HepG2 (cell line): ENCODE measurements around the gene TBC1D16. TPM values are rescaled to one million over a fixed set of nuclear protein-coding genes. Genes with fewer than 3 reads are reported as not detected.

Experiments
- HMG20B ChIP-seq: conservative IDR thresholded peaks from 2 replicates; pipeline ENCODE4 v1.6.1; 2016; ENCODE audit warnings: missing genetic modification reagents, missing compliant biosample characterization
- MAFF ChIP-seq: IDR thresholded peaks from 2 replicates; pipeline ENCODE4 v1.6.1; 2011; ENCODE audit warnings: low read depth, low read length, improper control_type of control experiment
- SSRP1 ChIP-seq: IDR thresholded peaks from 2 replicates; pipeline ENCODE4 v1.6.1; 2016; ENCODE audit warnings: control low read depth
- SUZ12 ChIP-seq: fragments of 150-350 bp; IDR thresholded peaks from 2 replicates; pipeline ENCODE4 v1.6.1; 2014; ENCODE audit warnings: low read depth, low read length
- YEATS2 ChIP-seq: sonication (generic); formaldehyde crosslinking; IDR thresholded peaks from 2 replicates; pipeline ENCODE4 v1.4.0; 2020; ENCODE audit warnings: missing genetic modification reagents, borderline replicate concordance
- ZBTB49 ChIP-seq: sonication (generic); formaldehyde crosslinking; IDR thresholded peaks from 2 replicates; pipeline ENCODE4 v1.4.0; 2020; ENCODE audit warnings: missing genetic modification reagents, borderline replicate concordance
- polyA plus RNA-seq, 8 experiments: library from polyadenylated mRNA; depleted of rRNA in 3 of 8; stranded (reverse) in 7 of 8; unstranded in 1 of 8; fragments of >200 nt; fragmentation: Illumina TruSeq in 4 of 8; extraction: Trizol in 4 of 8; gene quantifications; 2 replicates each; pipeline versions ENCODE4 v1.2.1 to v1.2.3, GENCODE V29; 2011 to 2016; ENCODE audit warnings: low read depth in 4 of 8, missing spikeins in 1 of 8, mixed read lengths in 1 of 8; ENCODE audit not compliant: insufficient read depth in 1 of 8
- total RNA-seq, 5 experiments: library from RNA; depleted of rRNA; stranded (reverse); fragments of >200 nt; fragmentation: Illumina TruSeq; extraction: Trizol; gene quantifications; 2 replicates each; pipeline ENCODE4 v1.2.3, GENCODE V29; 2016; ENCODE audit warnings: low read depth in 1 of 5
- TF ChIP-seq, protein P1 (sequence below): sonication (generic); formaldehyde crosslinking; IDR thresholded peaks from 2 replicates; pipeline ENCODE4 v1.5.1; 2020; ENCODE audit warnings: missing genetic modification reagents, mild to moderate bottlenecking, borderline replicate concordance
- TF ChIP-seq, protein P2 (sequence below): sonication (generic); formaldehyde crosslinking; IDR thresholded peaks from 2 replicates; pipeline ENCODE4 v1.5.0; 2020; ENCODE audit warnings: mild to moderate bottlenecking, missing genetic modification reagents
- TF ChIP-seq, protein P3 (sequence below): fragments of 450-650 bp; IDR thresholded peaks from 2 replicates; pipeline ENCODE4 v1.6.1; 2017; ENCODE audit warnings: mild to moderate bottlenecking

TBC1D16 gene
- total and polyA plus RNA-seq, 2 of the 13 experiments (the other 11 are each of a cell fraction or from before 2014, with no cell fraction given), result 14.9 to 24.9 TPM

- TF ChIP-seq ZBTB49 (CRISPR knock-in tag), result no peak
- TF ChIP-seq MAFF, result no peak
- TF ChIP-seq SSRP1 (CRISPR knock-in tag), result no peak
- TF ChIP-seq, protein P1, sequence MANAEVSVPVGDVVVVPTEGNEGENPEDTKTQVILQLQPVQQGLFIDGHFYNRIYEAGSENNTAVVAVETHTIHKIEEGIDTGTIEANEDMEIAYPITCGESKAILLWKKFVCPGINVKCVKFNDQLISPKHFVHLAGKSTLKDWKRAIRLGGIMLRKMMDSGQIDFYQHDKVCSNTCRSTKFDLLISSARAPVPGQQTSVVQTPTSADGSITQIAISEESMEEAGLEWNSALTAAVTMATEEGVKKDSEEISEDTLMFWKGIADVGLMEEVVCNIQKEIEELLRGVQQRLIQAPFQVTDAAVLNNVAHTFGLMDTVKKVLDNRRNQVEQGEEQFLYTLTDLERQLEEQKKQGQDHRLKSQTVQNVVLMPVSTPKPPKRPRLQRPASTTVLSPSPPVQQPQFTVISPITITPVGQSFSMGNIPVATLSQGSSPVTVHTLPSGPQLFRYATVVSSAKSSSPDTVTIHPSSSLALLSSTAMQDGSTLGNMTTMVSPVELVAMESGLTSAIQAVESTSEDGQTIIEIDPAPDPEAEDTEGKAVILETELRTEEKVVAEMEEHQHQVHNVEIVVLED (CRISPR knock-in tag), result peak; percentile 42; the same call in 1 of the 2 replicates
- TF ChIP-seq YEATS2 (CRISPR knock-in tag), result peak; percentile 55; the same call in 1 of the 2 replicates
- TF ChIP-seq HMG20B (CRISPR knock-in tag), result no peak
- TF ChIP-seq, protein P2, sequence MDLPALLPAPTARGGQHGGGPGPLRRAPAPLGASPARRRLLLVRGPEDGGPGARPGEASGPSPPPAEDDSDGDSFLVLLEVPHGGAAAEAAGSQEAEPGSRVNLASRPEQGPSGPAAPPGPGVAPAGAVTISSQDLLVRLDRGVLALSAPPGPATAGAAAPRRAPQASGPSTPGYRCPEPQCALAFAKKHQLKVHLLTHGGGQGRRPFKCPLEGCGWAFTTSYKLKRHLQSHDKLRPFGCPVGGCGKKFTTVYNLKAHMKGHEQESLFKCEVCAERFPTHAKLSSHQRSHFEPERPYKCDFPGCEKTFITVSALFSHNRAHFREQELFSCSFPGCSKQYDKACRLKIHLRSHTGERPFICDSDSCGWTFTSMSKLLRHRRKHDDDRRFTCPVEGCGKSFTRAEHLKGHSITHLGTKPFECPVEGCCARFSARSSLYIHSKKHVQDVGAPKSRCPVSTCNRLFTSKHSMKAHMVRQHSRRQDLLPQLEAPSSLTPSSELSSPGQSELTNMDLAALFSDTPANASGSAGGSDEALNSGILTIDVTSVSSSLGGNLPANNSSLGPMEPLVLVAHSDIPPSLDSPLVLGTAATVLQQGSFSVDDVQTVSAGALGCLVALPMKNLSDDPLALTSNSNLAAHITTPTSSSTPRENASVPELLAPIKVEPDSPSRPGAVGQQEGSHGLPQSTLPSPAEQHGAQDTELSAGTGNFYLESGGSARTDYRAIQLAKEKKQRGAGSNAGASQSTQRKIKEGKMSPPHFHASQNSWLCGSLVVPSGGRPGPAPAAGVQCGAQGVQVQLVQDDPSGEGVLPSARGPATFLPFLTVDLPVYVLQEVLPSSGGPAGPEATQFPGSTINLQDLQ (CRISPR knock-in tag), result 0 out of 2 replicates have a peak, but pooled peaks have one; percentile 42
- TF ChIP-seq SUZ12, result no peak
- TF ChIP-seq, protein P3, sequence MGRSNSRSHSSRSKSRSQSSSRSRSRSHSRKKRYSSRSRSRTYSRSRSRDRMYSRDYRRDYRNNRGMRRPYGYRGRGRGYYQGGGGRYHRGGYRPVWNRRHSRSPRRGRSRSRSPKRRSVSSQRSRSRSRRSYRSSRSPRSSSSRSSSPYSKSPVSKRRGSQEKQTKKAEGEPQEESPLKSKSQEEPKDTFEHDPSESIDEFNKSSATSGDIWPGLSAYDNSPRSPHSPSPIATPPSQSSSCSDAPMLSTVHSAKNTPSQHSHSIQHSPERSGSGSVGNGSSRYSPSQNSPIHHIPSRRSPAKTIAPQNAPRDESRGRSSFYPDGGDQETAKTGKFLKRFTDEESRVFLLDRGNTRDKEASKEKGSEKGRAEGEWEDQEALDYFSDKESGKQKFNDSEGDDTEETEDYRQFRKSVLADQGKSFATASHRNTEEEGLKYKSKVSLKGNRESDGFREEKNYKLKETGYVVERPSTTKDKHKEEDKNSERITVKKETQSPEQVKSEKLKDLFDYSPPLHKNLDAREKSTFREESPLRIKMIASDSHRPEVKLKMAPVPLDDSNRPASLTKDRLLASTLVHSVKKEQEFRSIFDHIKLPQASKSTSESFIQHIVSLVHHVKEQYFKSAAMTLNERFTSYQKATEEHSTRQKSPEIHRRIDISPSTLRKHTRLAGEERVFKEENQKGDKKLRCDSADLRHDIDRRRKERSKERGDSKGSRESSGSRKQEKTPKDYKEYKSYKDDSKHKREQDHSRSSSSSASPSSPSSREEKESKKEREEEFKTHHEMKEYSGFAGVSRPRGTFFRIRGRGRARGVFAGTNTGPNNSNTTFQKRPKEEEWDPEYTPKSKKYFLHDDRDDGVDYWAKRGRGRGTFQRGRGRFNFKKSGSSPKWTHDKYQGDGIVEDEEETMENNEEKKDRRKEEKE, result no peak
These were observed 27.3 kb downstream of the TBC1D16 start (continued) for GRCh38 chr17:80008383-80008840.
